ENCODE data around the gene MMP26.
"Not testable (repeated sequence)": the region's sequence is repeated elsewhere in the genome, so short reads cannot be mapped to it uniquely, and the experiment has no call there.

The MMP26 gene

GRCh38 chr11:4704054-4704789 is at the start of gene MMP26:
TSS of gene MMP26 (plus strand) at chr11:4704784.
- DNase-seq, result no peak

GRCh38 chr11:4658629-4659445 is 45.7 kb upstream of the MMP26 start:
- no peak for DNase-seq

- no peak for DNase-seq
Measured at GRCh38 chr11:4662876-4663275, 41.7 kb upstream of the MMP26 start.

- no peak for DNase-seq
Measured at GRCh38 chr11:4664183-4664582, 40.4 kb upstream of the MMP26 start.

GRCh38 chr11:4664786-4665185 is 39.8 kb upstream of the MMP26 start:
- DNase-seq, result no peak

- no peak for DNase-seq
Measured at GRCh38 chr11:4665424-4665823, 39.2 kb upstream of the MMP26 start.

GRCh38 chr11:4671741-4672140 is 32.8 kb upstream of the MMP26 start:
- DNase-seq, result no peak

- DNase-seq, result no peak
Measured at GRCh38 chr11:4672470-4672869, 32.1 kb upstream of the MMP26 start.

- DNase-seq, result no peak
Measured at GRCh38 chr11:4673781-4674180, 30.8 kb upstream of the MMP26 start.

GRCh38 chr11:4677948-4678347 is 26.6 kb upstream of the MMP26 start:
- DNase-seq, result no peak

- DNase-seq, result no peak
Measured at GRCh38 chr11:4680341-4680740, 24.2 kb upstream of the MMP26 start.

GRCh38 chr11:4682623-4683419 is 21.8 kb upstream of the MMP26 start:
- no peak for DNase-seq

GRCh38 chr11:4684631-4685285 is 19.8 kb upstream of the MMP26 start:
- no peak for DNase-seq

GRCh38 chr11:4695442-4695841 is 9.1 kb upstream of the MMP26 start:
- DNase-seq, result no peak

GRCh38 chr11:4697585-4697984 is 7.0 kb upstream of the MMP26 start, which contains the start of gene OR51E2:
TSS of gene OR51E2 (minus strand) at chr11:4697853. CDS start at chr11:4682711, 15,142 bp downstream.
- no peak for DNase-seq

GRCh38 chr11:4699697-4700435 is 4.7 kb upstream of the MMP26 start:
- no peak for DNase-seq

- DNase-seq, result no peak
Measured at GRCh38 chr11:4700436-4700820, 4.2 kb upstream of the MMP26 start.

GRCh38 chr11:4704790-4705334 is 278 bp downstream of the MMP26 start:
- DNase-seq, result no peak

GRCh38 chr11:4713241-4713640 is 8.7 kb downstream of the MMP26 start:
- no peak for DNase-seq

- DNase-seq, result no peak
Measured at GRCh38 chr11:4714300-4714699, 9.7 kb downstream of the MMP26 start.

- not testable (repeated sequence) for DNase-seq
Measured at GRCh38 chr11:4722616-4723534, 18.3 kb downstream of the MMP26 start.

All from cerebellar nuclear complex (tissue), 1 donor.